ENCODE results near the gene NRP2.

Gene NRP2

GRCh38 chr2:205686056-205686782 lies 3.9 kb downstream of the NRP2 start:
- no peak for DNase-seq (ENCODE audit: low read depth in 2 of 2)

- DNase-seq (ENCODE audit: low read depth in 2 of 2), result no peak
Measured at GRCh38 chr2:205686783-205687640, 4.7 kb downstream of the NRP2 start.

- DNase-seq (ENCODE audit: low read depth in 2 of 2), result no peak
Measured at GRCh38 chr2:205687641-205687956, 5.3 kb downstream of the NRP2 start.

GRCh38 chr2:205688417-205689200 lies 6.3 kb downstream of the NRP2 start:
- no peak for DNase-seq (ENCODE audit: low read depth in 2 of 2)

GRCh38 chr2:205689820-205690219 lies 7.5 kb downstream of the NRP2 start:
- no peak for DNase-seq (ENCODE audit: low read depth in 2 of 2)

- no peak for DNase-seq (ENCODE audit: low read depth in 2 of 2)
Measured at GRCh38 chr2:205692104-205692503, 9.8 kb downstream of the NRP2 start.

- no peak for DNase-seq (ENCODE audit: low read depth in 2 of 2)
Measured at GRCh38 chr2:205694256-205694655, 12.0 kb downstream of the NRP2 start.

GRCh38 chr2:205695460-205695991 lies 13.2 kb downstream of the NRP2 start:
- no peak for DNase-seq (ENCODE audit: low read depth in 2 of 2)

- DNase-seq (ENCODE audit: low read depth in 2 of 2), result no peak
Measured at GRCh38 chr2:205696331-205696926, 14.1 kb downstream of the NRP2 start.

- DNase-seq (ENCODE audit: low read depth in 2 of 2), result no peak
Measured at GRCh38 chr2:205696927-205697441, 14.7 kb downstream of the NRP2 start.

- DNase-seq (ENCODE audit: low read depth in 2 of 2), result no peak
Measured at GRCh38 chr2:205698286-205699268, 16.3 kb downstream of the NRP2 start.

GRCh38 chr2:205699515-205700289 lies 17.4 kb downstream of the NRP2 start:
- DNase-seq (ENCODE audit: low read depth in 2 of 2), result no peak

- no peak for DNase-seq (ENCODE audit: low read depth in 2 of 2)
Measured at GRCh38 chr2:205700331-205701132, 18.2 kb downstream of the NRP2 start.

- DNase-seq (ENCODE audit: low read depth in 2 of 2), result no peak
Measured at GRCh38 chr2:205701509-205701908, 19.2 kb downstream of the NRP2 start.

- no peak for DNase-seq (ENCODE audit: low read depth in 2 of 2)
Measured at GRCh38 chr2:205702576-205702975, 20.3 kb downstream of the NRP2 start.

- DNase-seq (ENCODE audit: low read depth in 2 of 2), result no peak
Measured at GRCh38 chr2:205703471-205704126, 21.3 kb downstream of the NRP2 start.

- no peak for DNase-seq (ENCODE audit: low read depth in 2 of 2)
Measured at GRCh38 chr2:205704127-205704741, 21.9 kb downstream of the NRP2 start.
